ENCODE data around the gene NEURL2.

DNA sequence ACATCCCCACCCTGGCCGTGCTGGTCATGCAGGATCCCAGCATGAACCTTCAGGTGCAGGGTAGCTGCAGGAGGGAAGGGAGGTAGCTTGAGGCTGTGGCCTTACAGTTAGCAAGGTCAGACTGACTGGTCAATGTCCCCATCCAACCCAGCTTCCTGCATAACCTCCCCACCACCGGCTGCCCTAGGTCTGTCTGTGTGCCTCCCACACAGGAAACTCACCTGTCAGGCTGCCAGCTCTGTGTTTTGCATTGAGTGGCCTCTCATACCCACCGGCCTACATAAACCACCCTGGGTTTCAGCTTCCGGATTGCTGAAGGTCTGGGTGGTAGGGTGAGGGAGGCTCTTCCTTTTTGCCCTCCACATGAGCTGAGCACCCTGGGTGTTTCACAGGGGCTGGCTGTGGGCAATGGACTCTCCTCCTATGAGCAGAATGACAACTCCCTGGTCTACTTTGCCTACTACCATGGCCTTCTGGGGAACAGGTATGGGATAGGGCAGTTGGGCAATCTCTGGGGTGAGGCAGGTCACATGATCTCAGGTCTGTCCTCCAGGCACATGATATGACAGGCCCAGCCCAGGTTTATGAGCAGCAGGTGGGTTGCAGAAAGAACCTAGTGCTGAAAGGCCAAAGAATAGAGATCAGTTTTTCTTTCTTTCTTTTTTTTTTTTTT, 2.0 kb upstream of the NEURL2 start:
- TF ChIP-seq, protein P1, sequence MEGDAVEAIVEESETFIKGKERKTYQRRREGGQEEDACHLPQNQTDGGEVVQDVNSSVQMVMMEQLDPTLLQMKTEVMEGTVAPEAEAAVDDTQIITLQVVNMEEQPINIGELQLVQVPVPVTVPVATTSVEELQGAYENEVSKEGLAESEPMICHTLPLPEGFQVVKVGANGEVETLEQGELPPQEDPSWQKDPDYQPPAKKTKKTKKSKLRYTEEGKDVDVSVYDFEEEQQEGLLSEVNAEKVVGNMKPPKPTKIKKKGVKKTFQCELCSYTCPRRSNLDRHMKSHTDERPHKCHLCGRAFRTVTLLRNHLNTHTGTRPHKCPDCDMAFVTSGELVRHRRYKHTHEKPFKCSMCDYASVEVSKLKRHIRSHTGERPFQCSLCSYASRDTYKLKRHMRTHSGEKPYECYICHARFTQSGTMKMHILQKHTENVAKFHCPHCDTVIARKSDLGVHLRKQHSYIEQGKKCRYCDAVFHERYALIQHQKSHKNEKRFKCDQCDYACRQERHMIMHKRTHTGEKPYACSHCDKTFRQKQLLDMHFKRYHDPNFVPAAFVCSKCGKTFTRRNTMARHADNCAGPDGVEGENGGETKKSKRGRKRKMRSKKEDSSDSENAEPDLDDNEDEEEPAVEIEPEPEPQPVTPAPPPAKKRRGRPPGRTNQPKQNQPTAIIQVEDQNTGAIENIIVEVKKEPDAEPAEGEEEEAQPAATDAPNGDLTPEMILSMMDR (optimal IDR thresholded peaks at IDR 0.05 in 1 of 3, IDR thresholded peaks at IDR 0.05 in 1 of 3, conservative IDR thresholded peaks at IDR 0.05 in 1 of 3; ENCODE audit: extremely low read depth in 1 of 3, insufficient read depth in 2 of 3, low read length in 3 of 3), result no peak
- no peak for TF ChIP-seq EZH2 (IDR thresholded peaks at IDR 0.05; ENCODE audit: low read length)
